Stomach (tissue), 4 donors: ENCODE measurements around the gene AADAC.

Experiments
- CTCF ChIP-seq, 7 experiments: fragments of 450-650 bp in 4 of 7; fragments of 200-600 bp in 3 of 7; sonication (generic) in 3 of 7; IDR thresholded peaks; one replicate each; pipeline ENCODE4 v1.5.1; 2016 to 2019; ENCODE audit warnings: antibody characterized with exemption in 7 of 7, control low read depth in 2 of 7, mild to moderate bottlenecking in 1 of 7
- EP300 ChIP-seq: sonication (generic); formaldehyde crosslinking; IDR thresholded peaks from one replicate; pipeline ENCODE4 v1.6.1; 2017; ENCODE audit warnings: antibody characterized with exemption
- POLR2A ChIP-seq, 4 donors: fragments of 450-650 bp; IDR thresholded peaks; one replicate each; pipeline ENCODE4 v1.6.1; 2016; ENCODE audit warnings: antibody characterized with exemption in 4 of 4, control low read depth in 2 of 4, mild to moderate bottlenecking in 1 of 4, moderate library complexity in 1 of 4
- POLR2AphosphoS5 ChIP-seq, 3 donors: sonication (generic); formaldehyde crosslinking; IDR thresholded peaks; one replicate each; pipeline ENCODE4 v1.6.1; 2016; ENCODE audit warnings: antibody characterized with exemption in 3 of 3

- TF ChIP-seq CTCF (IDR thresholded peaks at IDR 0.05) = no peak
- TF ChIP-seq POLR2AphosphoS5 (IDR thresholded peaks at IDR 0.05) = no peak
- no peak for TF ChIP-seq POLR2A (IDR thresholded peaks at IDR 0.05)
- TF ChIP-seq EP300 = no peak
Observed at GRCh38 chr3:151777880-151778279, 36.0 kb upstream of the AADAC start.
